Kasumi-1 (cell line): Measurements from ENCODE around the gene SLC22A8.
"Not testable (repeated sequence)": the region's sequence is repeated elsewhere in the genome, so short reads cannot be mapped to it uniquely, and the experiment has no call there.

Experiments used
- DNase-seq, 2 experiments: peaks; one replicate each; lab custom pipeline; 2025; lab: John Stamatoyannopoulos, UW

The SLC22A8 gene, protein sequence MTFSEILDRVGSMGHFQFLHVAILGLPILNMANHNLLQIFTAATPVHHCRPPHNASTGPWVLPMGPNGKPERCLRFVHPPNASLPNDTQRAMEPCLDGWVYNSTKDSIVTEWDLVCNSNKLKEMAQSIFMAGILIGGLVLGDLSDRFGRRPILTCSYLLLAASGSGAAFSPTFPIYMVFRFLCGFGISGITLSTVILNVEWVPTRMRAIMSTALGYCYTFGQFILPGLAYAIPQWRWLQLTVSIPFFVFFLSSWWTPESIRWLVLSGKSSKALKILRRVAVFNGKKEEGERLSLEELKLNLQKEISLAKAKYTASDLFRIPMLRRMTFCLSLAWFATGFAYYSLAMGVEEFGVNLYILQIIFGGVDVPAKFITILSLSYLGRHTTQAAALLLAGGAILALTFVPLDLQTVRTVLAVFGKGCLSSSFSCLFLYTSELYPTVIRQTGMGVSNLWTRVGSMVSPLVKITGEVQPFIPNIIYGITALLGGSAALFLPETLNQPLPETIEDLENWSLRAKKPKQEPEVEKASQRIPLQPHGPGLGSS

DNA sequence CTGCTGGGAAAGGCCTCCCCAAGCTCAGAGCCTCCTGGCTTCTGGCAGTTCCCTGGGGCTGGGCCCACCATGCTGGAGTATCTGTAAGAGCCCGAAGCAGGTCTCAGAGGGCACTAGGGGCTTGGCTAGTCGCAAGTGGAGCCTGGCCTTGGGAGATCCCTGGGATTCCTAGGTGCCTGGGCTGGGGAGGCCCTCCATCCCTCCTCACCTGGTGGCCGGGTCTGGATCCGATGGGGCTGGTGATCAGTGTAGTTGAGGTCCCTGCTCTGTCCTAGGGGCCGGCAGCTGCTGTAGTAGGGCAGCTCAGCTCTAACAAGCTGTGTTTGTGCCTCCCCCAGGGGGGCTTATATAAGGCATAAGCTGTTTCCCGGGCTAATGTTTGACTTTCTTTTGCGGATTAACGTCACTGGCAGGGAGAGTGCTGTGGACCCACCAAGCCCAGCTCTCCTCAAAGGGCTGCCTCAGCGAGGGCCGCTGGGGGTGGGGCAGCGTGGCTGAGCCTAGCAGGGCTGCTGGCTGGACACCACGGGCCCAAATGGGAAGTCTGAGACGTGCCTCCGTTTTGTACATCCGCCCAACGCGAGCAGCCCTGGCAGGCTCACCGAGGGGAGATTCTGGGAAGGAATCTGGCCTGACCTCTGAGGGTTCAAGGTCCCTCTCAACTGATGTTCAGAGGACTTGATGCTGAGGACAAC, at the start of gene SLC22A8:
Gene SLC22A8 (minus strand): TSS at position 321 of the 695 bp plus-strand sequence. CDS start 883 bp downstream, outside the sequence.
- no peak for DNase-seq

DNA sequence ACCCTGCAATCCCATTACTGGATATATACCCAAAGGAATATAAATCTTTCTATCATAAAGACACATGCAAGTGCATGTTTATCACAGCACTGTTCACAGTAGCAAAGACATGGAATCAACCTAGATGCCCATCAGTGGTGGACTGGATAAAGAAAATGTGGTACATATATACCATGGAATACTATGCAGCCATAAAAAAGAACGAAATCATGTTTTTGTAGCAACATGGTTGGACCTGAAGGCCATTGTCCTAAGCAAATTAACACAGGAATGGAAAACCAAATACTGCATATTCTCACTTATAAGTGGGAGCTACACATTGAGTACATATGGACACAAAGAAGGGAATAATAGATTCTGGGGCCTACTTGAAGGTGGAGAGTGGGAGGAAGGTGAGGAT, 30.6 kb upstream of the SLC22A8 start:
- DNase-seq, result not testable (repeated sequence)

DNA sequence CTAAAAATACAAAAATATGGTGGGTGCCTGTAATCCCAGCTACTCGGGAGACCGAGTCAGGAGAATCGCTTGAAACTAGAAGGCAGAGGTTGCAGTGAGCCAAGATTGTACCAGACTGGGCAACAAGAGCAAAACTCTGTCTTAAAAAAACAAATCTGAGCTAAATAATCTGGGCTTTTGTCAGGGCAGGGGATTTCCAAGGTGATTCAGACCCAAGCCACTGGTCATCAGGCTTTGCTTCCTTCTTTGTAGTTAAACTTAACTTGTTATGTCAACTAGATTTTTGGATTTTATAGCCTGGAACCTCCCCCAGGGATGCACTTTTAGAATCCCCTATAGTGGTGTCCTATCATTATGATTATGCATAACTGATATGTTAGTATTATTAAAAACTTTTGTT, 27.0 kb upstream of the SLC22A8 start:
- no peak for DNase-seq

DNA sequence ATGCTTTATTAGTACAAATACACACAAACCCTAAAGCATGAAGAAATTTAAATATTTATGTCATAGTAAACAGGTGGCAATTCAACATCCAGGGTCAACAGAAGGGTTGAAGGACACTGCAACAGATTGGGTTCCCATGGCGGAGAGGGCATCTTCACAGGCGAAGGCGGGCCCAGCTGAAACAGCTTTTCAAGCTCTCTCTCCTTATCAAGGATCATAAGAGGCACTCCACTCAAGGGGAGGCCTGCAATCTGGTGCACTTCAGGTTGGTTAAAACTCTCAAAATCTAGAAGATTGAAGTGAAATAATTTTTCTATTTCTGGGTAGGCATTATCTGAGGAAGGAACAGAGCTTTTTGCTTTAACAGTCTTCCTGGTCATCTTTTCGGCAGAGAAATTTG, 16.8 kb upstream of the SLC22A8 start:
- DNase-seq, result no peak

DNA sequence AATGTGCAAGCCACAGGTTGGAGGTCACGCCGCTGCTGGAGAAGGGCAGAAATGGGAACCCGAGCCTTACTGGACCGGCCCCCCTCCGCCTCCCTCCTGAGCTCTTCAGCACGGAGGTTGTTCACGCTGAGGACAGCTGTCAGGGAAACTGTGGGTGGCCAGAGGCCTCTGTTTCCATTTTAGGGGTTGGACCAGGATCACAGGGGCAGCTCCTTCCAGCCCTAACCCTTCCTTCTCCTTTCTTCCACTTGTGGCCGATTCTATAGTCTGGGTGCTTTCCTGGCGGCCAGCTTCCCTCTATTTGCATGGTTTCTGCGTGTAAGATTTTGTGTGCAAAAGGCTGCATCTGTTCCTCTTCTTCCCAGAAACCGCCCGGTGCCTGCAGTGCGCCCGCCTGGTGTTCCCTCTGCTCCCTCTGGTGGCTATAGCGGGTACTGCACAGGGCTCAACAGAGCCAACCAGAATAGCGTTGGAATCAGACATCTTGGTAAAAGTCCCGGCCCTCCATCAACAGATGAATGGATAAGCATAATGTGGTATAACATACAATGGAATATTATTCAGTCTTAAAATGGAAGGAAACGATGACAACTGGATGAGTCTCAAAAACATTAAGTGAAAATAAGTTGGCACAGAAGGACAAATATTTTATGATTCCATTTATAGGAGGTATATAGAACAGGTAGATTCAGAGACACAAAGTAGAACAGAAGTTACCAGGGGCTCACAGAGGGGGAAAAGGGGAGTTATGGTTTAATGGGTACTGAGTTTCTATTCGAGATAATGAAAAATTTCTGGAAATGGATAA, 8.4 kb upstream of the SLC22A8 start:
- DNase-seq, result peak; percentile 91

DNA sequence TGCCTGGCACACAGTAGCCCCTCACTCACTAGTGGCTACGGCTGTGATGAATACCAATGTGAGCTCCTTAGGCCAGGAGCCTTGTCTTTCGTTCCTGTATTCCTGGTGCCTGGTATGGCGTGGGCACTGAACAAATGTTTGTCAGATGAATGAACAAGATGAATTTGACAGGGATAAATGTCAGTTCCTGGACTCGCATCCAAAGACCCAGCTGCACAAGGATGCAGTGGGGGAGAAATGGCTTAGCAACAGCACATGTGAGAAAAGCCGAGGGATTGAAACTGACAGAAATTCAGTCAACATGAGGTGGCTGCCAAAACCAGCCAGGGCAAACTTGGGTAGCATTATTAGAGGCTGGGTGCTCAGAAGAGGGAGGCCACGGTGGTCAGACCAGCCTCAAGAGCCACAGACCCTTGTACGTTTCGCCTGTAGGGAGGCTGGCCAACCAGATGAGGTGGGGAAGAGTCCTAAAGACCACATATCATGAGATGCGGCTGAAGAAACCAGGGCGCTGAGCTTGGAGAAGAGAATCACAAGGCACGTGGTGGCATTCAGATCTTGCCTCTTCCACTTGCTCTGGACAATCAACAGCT, 7.7 kb upstream of the SLC22A8 start:
- no peak for DNase-seq

DNA sequence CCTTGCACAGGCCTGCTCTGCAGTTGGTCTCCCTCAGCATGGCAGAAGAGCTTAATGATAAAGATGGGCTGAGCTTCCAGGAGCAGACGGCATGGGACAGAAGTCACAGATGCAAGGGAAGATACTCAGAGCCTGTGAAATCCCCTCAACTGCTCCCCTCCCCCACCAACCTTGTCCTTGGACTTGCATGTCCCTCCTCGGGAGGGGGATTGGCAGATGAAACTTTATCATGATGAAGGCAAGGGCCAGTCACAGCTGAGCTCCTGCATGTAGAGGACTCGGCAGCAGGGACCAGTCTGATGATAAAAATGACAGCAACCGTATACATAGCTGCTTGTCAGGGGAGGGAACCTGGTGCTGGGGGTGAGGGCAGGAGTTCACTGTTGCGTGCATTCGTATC, 6.8 kb upstream of the SLC22A8 start:
- DNase-seq, result no peak

DNA sequence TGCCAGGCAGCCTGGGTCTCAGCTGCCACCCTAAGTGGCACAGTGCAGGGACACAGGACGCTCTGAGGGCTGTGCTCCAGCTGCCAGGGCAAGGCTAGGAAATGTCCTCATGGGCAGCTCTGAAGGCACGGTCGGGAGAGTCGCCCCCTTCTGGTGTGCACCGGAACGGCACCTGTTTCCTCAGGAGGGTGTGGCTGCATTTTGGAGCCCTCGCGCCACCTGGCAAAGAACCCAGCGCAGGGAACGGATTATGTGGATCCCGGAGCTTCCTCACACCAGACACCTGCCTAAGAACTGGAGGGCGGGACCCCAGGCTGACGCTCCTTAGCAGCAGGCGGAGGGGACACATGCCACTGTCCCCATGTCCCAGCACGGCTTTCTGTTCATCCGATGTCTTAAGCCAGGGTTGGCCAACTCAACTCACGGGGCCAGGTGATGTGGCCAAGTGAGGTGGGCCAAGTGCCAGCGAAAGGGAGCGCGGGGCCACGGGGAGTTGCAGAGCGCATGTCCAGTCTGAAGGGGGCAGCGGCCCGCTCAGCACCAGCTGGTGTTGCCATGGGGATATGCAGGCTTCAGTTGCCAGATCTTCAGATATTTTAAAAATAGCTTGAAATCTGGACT, 5.1 kb upstream of the SLC22A8 start:
- DNase-seq, result no peak

DNA sequence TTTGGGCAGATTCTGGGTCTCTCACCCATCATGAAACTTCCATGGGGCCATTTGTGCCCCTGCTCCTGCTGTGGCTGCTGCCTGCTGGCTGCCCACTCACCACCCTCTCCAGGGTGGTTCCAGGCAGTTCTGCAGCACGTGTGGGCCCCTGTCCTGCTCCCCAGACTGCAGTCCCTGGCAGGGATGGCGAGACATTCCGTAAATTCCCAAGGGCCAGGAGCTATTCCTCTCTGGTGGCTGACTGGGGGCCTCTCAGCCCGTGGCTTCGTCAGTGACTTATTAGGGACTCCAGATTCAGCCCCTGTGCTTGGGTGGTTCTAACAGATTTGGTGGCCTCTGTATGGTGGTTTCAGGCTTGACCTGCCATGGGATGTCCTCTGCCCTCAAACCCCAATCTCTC, 3.9 kb upstream of the SLC22A8 start:
- DNase-seq, result no peak

DNA sequence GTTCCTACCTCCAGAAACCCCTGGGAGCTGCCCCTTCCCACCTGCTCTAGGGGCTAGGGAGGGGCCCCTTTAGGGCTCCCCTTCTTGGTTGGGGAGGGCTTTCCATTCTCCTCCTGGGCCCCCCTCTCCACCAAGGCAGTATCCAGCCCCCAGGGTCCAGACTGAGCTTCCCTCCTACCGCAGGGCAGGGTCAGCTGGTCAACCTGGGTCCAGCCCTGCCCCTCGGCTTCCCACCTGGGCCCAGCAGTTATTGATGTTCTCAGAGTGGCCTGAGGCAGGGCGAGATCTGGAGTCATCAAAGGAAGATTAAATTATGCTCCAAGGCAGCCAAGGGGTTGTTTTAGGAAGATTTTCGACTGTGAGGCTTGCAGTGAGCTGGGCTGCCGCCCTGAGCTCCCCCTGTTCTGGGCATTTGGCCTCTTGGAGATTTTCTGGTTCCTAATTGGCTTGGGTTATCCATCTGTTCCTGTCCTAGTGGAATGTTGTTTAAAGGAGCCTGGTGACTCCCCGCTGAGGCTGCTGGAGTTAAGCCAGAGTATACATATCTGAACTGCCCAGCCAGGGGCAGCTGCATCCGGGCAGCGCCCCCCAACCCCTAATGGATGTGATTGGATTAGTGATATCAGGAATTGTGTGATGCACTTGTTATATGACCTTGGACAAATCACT, 1.8 kb upstream of the SLC22A8 start:
- no peak for DNase-seq

DNA sequence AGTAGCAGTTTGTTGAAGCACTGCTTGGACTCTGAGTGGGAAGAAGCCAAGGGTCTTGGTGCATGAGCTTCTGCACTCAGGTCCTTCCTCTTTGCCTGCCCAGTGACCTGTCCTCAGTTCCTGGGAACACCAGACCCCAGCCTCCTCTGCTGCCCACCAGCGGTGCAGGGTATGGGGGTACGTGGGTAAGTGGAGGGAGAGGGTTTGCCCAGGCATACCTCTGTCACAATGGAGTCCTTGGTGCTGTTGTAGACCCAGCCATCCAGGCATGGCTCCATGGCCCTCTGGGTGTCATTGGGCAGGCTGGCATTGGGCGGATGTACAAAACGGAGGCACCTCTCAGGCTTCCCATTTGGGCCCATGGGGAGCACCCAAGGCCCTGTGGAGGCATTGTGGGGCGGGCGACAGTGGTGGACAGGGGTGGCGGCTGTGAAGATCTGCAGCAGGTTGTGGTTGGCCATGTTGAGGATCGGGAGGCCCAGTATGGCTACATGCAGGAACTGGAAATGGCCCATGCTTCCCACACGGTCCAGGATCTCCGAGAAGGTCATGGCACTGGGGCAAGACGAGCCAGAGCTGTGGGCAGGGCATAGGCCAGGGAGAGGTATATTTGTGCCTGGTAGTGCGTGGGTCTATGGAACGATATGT, 1.1 kb downstream of the SLC22A8 start:
- no peak for DNase-seq

DNA sequence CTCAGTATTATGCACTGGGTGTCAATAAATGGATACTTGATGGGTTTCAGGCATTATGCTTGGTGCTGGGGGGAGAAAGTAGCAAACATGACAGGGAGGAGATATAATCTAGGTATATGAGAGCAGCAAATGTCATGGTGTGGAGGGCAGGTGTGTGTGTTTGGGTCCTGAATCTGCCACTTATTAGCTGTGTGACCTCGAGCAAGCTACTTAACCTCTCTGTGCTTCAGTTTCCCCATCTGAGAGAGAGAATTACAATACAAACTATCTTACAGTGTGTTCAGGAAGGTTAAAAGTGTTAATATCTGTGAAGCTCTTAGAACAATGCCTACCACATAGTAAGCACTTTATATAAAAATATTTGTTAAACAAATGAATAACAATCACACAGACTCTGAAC, 2.8 kb downstream of the SLC22A8 start:
- DNase-seq, result no peak

DNA sequence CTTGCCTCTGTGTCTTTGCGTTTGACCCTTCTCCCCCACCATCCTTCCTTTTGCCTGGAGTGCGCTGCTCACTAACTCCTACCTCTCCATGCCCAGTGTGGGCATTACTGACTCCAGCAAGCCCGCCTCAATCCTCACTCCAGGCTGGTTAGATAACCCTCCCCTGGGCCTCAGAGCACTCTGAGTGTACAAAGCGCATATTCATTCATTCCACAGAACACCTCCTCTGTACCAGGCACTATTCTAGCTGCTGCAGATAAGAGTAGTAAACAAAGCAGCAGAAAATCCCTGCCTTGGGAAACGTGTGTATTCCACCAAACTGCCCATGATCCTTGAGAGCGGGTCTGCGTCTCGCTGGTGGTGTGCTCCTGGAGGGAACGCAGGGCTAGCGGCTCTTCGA, 3.2 kb downstream of the SLC22A8 start:
- DNase-seq, result no peak

DNA sequence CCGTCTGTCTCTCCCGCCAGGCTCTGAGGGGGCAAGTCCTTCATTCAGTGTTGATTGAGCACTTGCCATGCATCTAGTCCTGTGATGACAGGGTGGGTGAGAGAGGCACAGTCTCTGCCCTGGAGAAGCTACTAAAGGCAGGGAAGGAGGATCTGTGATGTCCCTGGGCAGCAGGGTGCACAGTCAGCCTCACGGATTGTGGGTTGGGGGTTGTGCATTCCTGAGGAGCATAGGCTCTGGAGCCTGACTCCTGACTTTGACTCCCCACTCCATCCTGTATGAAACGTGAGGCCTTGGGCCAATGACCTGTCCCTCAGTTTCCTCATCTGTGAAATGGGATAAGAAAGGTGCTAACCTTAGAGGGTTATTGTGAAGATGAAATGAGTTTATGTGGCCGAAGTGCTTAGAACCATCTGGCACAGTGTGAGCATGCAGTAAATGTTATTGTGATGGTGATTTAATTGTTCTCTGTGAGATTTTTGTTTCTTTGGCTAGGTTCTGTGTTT, 4.7 kb downstream of the SLC22A8 start:
- DNase-seq, result no peak

DNA sequence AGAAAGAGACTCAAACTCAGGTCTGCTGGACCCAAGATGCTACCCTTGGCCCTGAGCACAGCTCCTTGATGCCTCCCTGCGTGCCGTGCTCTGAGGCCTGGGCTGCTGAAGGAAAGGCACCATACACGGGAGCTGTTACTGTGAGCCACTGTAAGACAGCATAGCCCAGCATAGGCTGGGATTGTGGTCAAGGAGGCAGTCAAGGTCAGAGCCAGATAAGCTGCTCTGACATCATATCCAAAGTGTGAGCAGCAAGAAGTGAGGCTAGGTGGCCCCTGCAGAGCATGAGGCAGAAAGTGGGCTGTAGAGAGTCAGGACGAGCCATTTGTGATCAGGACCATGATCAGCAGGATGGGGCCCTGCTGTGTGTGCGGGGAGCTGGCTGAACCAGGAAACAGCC, 7.7 kb downstream of the SLC22A8 start:
- DNase-seq, result no peak

DNA sequence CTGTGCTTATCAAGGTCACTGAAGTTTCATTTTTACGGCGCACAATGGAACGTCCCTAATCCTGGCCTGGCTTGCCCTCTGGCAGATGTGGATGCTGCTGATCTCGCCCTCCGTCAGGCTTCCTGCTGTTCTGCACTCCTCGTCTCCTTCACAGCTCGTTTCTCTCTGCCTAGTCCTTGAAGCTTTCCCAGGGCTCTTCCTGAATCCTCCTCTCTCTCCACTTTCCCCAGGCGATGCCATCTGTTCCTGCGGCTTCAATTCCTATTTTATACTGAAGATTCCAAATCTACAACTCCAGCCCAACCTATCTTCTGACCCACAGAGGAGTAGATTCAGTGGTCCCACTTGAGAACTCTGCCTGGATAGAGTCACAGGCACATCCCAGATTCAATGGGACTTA, 14.2 kb downstream of the SLC22A8 start:
- DNase-seq, result no peak

DNA sequence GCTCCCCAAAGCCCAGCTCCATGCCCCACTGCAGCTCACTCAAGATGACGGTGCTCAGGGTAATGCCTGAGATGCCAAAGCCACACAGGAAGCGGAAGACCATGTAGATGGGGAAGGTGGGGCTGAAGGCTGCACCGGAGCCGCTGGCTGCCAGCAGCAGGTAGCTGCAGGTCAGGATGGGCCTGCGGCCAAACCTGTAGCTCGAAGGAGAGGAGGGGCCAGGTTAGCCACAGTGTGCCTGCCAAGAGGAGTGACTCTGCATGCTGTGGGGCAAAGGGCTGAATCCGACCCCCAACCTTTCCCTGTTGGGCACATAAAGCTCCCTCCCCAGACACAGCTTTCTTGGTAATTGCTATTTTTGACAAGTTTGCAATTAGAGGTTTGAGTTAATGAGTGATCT, 16.0 kb downstream of the SLC22A8 start:
- no peak for DNase-seq

DNA sequence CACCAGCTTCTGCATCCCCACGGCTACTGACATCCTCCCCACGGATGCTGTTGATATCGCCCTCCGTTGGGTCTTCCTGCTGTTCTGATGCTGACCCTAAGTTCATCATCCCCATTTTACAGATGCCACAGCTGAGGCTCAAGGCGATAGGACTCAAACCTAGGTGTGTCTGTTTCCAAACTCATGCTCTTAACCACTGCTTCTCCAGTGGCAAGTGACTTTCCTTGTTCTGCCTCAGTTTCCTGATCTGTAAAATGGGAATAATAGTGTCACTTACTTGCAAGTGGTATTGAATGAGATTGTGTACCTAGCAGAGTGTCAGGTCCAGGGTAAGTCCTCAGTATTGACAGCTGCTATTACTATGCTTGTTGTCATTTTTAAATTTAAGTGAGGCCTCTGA, 16.5 kb downstream of the SLC22A8 start:
- no peak for DNase-seq

DNA sequence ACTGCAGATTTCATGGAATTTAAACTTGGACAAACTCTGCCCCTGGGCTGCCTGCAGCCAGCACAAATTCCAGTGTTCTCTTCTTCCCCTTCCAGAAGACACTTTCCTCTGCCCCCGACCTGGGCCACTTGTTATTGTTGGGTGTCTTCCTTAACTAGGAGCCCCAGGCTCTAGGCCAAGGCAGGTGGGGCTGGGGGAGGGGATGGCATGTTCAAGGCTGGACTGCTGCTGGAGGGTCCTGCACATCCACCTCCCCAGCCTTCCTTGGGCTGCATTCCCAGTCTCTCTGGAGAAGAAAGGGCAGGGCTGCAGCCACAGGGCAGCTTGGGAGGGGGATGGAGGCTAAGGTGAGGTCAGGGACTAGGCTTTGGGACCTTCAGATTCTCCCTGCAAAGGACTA, 19.4 kb downstream of the SLC22A8 start:
- DNase-seq, result no peak

DNA sequence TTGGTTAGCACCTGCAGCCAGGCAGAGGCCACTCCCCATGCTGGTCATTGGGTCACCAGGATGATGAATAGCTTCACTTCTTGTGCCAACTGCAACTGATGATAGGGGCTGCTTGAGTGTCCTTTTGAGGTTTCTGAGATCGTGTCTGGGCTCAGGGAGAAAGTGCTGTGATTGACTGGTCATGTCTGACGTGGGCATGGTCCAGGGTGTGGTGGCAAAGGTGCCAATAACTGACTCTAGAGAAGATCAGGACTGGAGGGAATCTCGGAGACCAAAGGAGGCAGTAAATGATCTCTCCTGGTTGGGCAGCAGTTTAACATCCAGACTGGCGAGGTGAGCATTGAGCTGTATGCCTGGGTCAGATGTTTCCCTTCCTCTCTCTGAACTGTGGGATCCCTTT, 20.9 kb downstream of the SLC22A8 start:
- DNase-seq, result no peak
